GM18498 (cell line): ENCODE measurements around the gene CDH16.
"Not testable (repeated sequence)": the region's sequence is repeated elsewhere in the genome, so short reads cannot be mapped to it uniquely, and the experiment has no call there.

Experiments
- ATAC-seq: cut with Tn5 transposase; IDR thresholded peaks from one replicate; pipeline ENCODE4 v1.9.1; 2021; ENCODE audit warnings: mild to moderate bottlenecking, moderate library complexity; ENCODE audit not compliant: unreplicated experiment

The CDH16 gene

GRCh38 chr16:66918803-66919568 is at the start of gene CDH16:
TSS of gene CDH16 (minus strand) at chr16:66918885. CDS start at chr16:66918065, 820 bp downstream.
- no peak for ATAC-seq

- ATAC-seq, result no peak
These were observed 45.4 kb upstream of the CDH16 start for GRCh38 chr16:66964049-66964448.

- no peak for ATAC-seq
These were observed 43.2 kb upstream of the CDH16 start for GRCh38 chr16:66961914-66962313.

GRCh38 chr16:66961065-66961744 is 42.5 kb upstream of the CDH16 start, which contains the start of gene CES3:
TSS of gene CES3 (plus strand) at chr16:66961266. CDS start at chr16:66961308, 42 bp downstream.
- peak; percentile 75 for ATAC-seq

- ATAC-seq, result no peak
These were observed 41.6 kb upstream of the CDH16 start for GRCh38 chr16:66960270-66960669.

- ATAC-seq, result no peak
These were observed 41.0 kb upstream of the CDH16 start for GRCh38 chr16:66959704-66960161.

GRCh38 chr16:66958857-66959703 is 40.4 kb upstream of the CDH16 start:
- ATAC-seq, result no peak

- ATAC-seq, result not testable (repeated sequence)
These were observed 37.4 kb upstream of the CDH16 start for GRCh38 chr16:66956154-66956457.

GRCh38 chr16:66955363-66956153 is 36.9 kb upstream of the CDH16 start:
- ATAC-seq, result not testable (repeated sequence)

- ATAC-seq, result no peak
These were observed 35.5 kb upstream of the CDH16 start for GRCh38 chr16:66954097-66954659.

GRCh38 chr16:66953462-66954096 is 34.9 kb upstream of the CDH16 start:
- ATAC-seq, result no peak

GRCh38 chr16:66952430-66953110 is 33.9 kb upstream of the CDH16 start:
- ATAC-seq, result no peak

- ATAC-seq, result no peak
These were observed 32.5 kb upstream of the CDH16 start for GRCh38 chr16:66950971-66951790.

- no peak for ATAC-seq
These were observed 31.8 kb upstream of the CDH16 start for GRCh38 chr16:66950437-66950836.

- ATAC-seq, result no peak
These were observed 30.8 kb upstream of the CDH16 start for GRCh38 chr16:66949472-66949871.

GRCh38 chr16:66948837-66949225 is 30.1 kb upstream of the CDH16 start:
- ATAC-seq, result no peak

- ATAC-seq, result no peak
These were observed 29.6 kb upstream of the CDH16 start for GRCh38 chr16:66948134-66948836.
